Activated B cell treated with CpG ODN at 0.5 μM for 24 hours (primary cell): Measurements from ENCODE around the gene OTOA. TPM values are rescaled to one million over a fixed set of nuclear protein-coding genes. Genes with fewer than 3 reads are reported as not detected.

Source experiments
- total RNA-seq: library from RNA; stranded (reverse); gene quantifications from 2 replicates; pipeline ENCODE4 v1.2.3, GENCODE V29; 2022

Gene OTOA
- total RNA-seq, 1 donor from 2014 or later: 0.60 TPM

Other genes starting within 250 kb of the OTOA start
- gene METTL9, start 64.4 kb upstream of the OTOA start, total RNA-seq: 53.3 and 59.2 TPM in 2 replicates
- 0.29 and 0.46 TPM in 2 replicates for gene IGSF6, start 11.4 kb upstream of the OTOA start, total RNA-seq
- gene NPIPB4, start 193.8 kb downstream of the OTOA start, total RNA-seq: 391 and 546 TPM in 2 replicates